Measurements from ENCODE around the gene SULT1C2.
"Not testable (repeated sequence)": the region's sequence is repeated elsewhere in the genome, so short reads cannot be mapped to it uniquely, and the experiment has no call there.

The SULT1C2 gene

GRCh38 chr2:108270768-108271506 is 17.8 kb upstream of the SULT1C2 start:
- H3K9me3 ChIP-seq (ENCODE audit: control extremely low read depth in 1 of 5, control insufficient read depth in 4 of 5, insufficient read depth in 2 of 5, low read depth in 1 of 5, low read length in 4 of 5): no peaks in the 10 kb centered on the region
- no peaks in the 10 kb centered on the region for H3K36me3 ChIP-seq (ENCODE audit: control insufficient read depth in 4 of 4, insufficient read depth in 4 of 4, low read length in 3 of 4)
- ChIA-PET POLR2A (no interaction called here), CTCF (no interaction called here)
- H3K4me3 ChIP-seq (ENCODE audit: control insufficient read depth in 1 of 7, extremely low read depth in 1 of 7, insufficient read depth in 4 of 7, low read depth in 2 of 7, low read length in 6 of 7): no peak overlapping the region
- no peaks in the 10 kb centered on the region for H3K27me3 ChIP-seq (replicated peaks in 2 of 5; ENCODE audit: control insufficient read depth in 4 of 5, insufficient read depth in 5 of 5, low read length in 4 of 5)
- no peak overlapping the region for H3K27ac ChIP-seq (ENCODE audit: insufficient read depth in 1 of 2, low read depth in 1 of 2, low read length in 2 of 2, poor library complexity in 1 of 2, severe bottlenecking in 2 of 2)
- DNase-seq: no peak
- peaks cover 0 to 6% (median 0%) of the 10 kb centered on the region in 4 experiments for H3K4me1 ChIP-seq (ENCODE audit: control extremely low read depth in 1 of 4, control insufficient read depth in 4 of 4, insufficient read depth in 4 of 4, low read length in 3 of 4)
- WGBS (ENCODE audit: insufficient coverage): 91% methylated on average over 4 of the region's 5 CpGs

GRCh38 chr2:108271691-108272253 is 16.9 kb upstream of the SULT1C2 start:
- CTCF ChIA-PET: no interaction called here

GRCh38 chr2:108278631-108279030 is 10.1 kb upstream of the SULT1C2 start:
- peak in 1 of 3 donors; percentile 5 for DNase-seq
- ChIA-PET POLR2A (no interaction called here), CTCF (no interaction called here)
- H3K27me3 ChIP-seq (replicated peaks in 2 of 5; ENCODE audit: control insufficient read depth in 4 of 5, insufficient read depth in 5 of 5, low read length in 4 of 5): peaks cover 0 to 2% (median 0%) of the 10 kb centered on the region in 5 experiments
- no peak overlapping the region for H3K4me3 ChIP-seq (ENCODE audit: control insufficient read depth in 1 of 7, extremely low read depth in 1 of 7, insufficient read depth in 4 of 7, low read depth in 2 of 7, low read length in 6 of 7)
- no CpG with 5 or more reads among the region's 2 CpGs for WGBS (ENCODE audit: insufficient coverage)
- H3K27ac ChIP-seq (ENCODE audit: insufficient read depth in 1 of 2, low read depth in 1 of 2, low read length in 2 of 2, poor library complexity in 1 of 2, severe bottlenecking in 2 of 2): no peak overlapping the region
- no peaks in the 10 kb centered on the region for H3K4me1 ChIP-seq (ENCODE audit: control extremely low read depth in 1 of 4, control insufficient read depth in 4 of 4, insufficient read depth in 4 of 4, low read length in 3 of 4)
- no peaks in the 10 kb centered on the region for H3K36me3 ChIP-seq (ENCODE audit: control insufficient read depth in 4 of 4, insufficient read depth in 4 of 4, low read length in 3 of 4)
- H3K9me3 ChIP-seq (ENCODE audit: control extremely low read depth in 1 of 5, control insufficient read depth in 4 of 5, insufficient read depth in 2 of 5, low read depth in 1 of 5, low read length in 4 of 5): no peaks in the 10 kb centered on the region

More at GRCh38 chr2:108271691-108272253, 16.9 kb upstream of the SULT1C2 start:
- no peak overlapping the region for H3K4me3 ChIP-seq (ENCODE audit: control insufficient read depth in 1 of 7, extremely low read depth in 1 of 7, insufficient read depth in 4 of 7, low read depth in 2 of 7, low read length in 6 of 7)
- no peak overlapping the region for H3K27ac ChIP-seq (ENCODE audit: insufficient read depth in 1 of 2, low read depth in 1 of 2, low read length in 2 of 2, poor library complexity in 1 of 2, severe bottlenecking in 2 of 2)
- peaks cover 0 to 6% (median 0%) of the 10 kb centered on the region in 4 experiments for H3K4me1 ChIP-seq (ENCODE audit: control extremely low read depth in 1 of 4, control insufficient read depth in 4 of 4, insufficient read depth in 4 of 4, low read length in 3 of 4)
- no peaks in the 10 kb centered on the region for H3K27me3 ChIP-seq (replicated peaks in 2 of 5; ENCODE audit: control insufficient read depth in 4 of 5, insufficient read depth in 5 of 5, low read length in 4 of 5)
- no peaks in the 10 kb centered on the region for H3K36me3 ChIP-seq (ENCODE audit: control insufficient read depth in 4 of 4, insufficient read depth in 4 of 4, low read length in 3 of 4)
- no peak for DNase-seq
- 96% methylated on average over 6 of the region's 7 CpGs for WGBS (ENCODE audit: insufficient coverage)
- no peaks in the 10 kb centered on the region for H3K9me3 ChIP-seq (ENCODE audit: control extremely low read depth in 1 of 5, control insufficient read depth in 4 of 5, insufficient read depth in 2 of 5, low read depth in 1 of 5, low read length in 4 of 5)
- POLR2A ChIA-PET: no interaction called here

- ChIA-PET CTCF (no interaction called here), POLR2A (no interaction called here)
These were observed 9.2 kb upstream of the SULT1C2 start for GRCh38 chr2:108279468-108279867.

GRCh38 chr2:108280466-108280865 is 8.2 kb upstream of the SULT1C2 start:
- H3K4me3 ChIP-seq (ENCODE audit: control insufficient read depth in 1 of 7, extremely low read depth in 1 of 7, insufficient read depth in 4 of 7, low read depth in 2 of 7, low read length in 6 of 7): no peak overlapping the region
- POLR2A ChIA-PET: no interaction called here
- 67% methylated on average over 3 of the region's 3 CpGs for WGBS (ENCODE audit: insufficient coverage)
- H3K36me3 ChIP-seq (ENCODE audit: control insufficient read depth in 4 of 4, insufficient read depth in 4 of 4, low read length in 3 of 4): no peaks in the 10 kb centered on the region
- no peak for DNase-seq
- no peaks in the 10 kb centered on the region for H3K4me1 ChIP-seq (ENCODE audit: control extremely low read depth in 1 of 4, control insufficient read depth in 4 of 4, insufficient read depth in 4 of 4, low read length in 3 of 4)
- H3K27ac ChIP-seq (ENCODE audit: insufficient read depth in 1 of 2, low read depth in 1 of 2, low read length in 2 of 2, poor library complexity in 1 of 2, severe bottlenecking in 2 of 2): no peak overlapping the region
- H3K27me3 ChIP-seq (replicated peaks in 2 of 5; ENCODE audit: control insufficient read depth in 4 of 5, insufficient read depth in 5 of 5, low read length in 4 of 5): peaks cover 0 to 2% (median 0%) of the 10 kb centered on the region in 5 experiments
- CTCF ChIA-PET: no interaction called here
- no peaks in the 10 kb centered on the region for H3K9me3 ChIP-seq (ENCODE audit: control extremely low read depth in 1 of 5, control insufficient read depth in 4 of 5, insufficient read depth in 2 of 5, low read depth in 1 of 5, low read length in 4 of 5)

More at GRCh38 chr2:108279468-108279867, 9.2 kb upstream of the SULT1C2 start:
- no peak for DNase-seq
- Histone ChIP-seq H3K4me1 (ENCODE audit: control extremely low read depth in 1 of 4, control insufficient read depth in 4 of 4, insufficient read depth in 4 of 4, low read length in 3 of 4) (no peaks in the 10 kb centered on the region), H3K9me3 (ENCODE audit: control extremely low read depth in 1 of 5, control insufficient read depth in 4 of 5, insufficient read depth in 2 of 5, low read depth in 1 of 5, low read length in 4 of 5) (no peaks in the 10 kb centered on the region), H3K4me3 (ENCODE audit: control insufficient read depth in 1 of 7, extremely low read depth in 1 of 7, insufficient read depth in 4 of 7, low read depth in 2 of 7, low read length in 6 of 7) (no peak overlapping the region), H3K27ac (ENCODE audit: insufficient read depth in 1 of 2, low read depth in 1 of 2, low read length in 2 of 2, poor library complexity in 1 of 2, severe bottlenecking in 2 of 2) (no peak overlapping the region), H3K36me3 (ENCODE audit: control insufficient read depth in 4 of 4, insufficient read depth in 4 of 4, low read length in 3 of 4) (no peaks in the 10 kb centered on the region), H3K27me3 (replicated peaks in 2 of 5; ENCODE audit: control insufficient read depth in 4 of 5, insufficient read depth in 5 of 5, low read length in 4 of 5) (peaks cover 0 to 2% (median 0%) of the 10 kb centered on the region in 5 experiments)
- 96% methylated on average over 5 of the region's 5 CpGs for WGBS (ENCODE audit: insufficient coverage)

GRCh38 chr2:108284566-108284965 is 4.1 kb upstream of the SULT1C2 start:
- H3K4me3 ChIP-seq (ENCODE audit: control insufficient read depth in 1 of 7, extremely low read depth in 1 of 7, insufficient read depth in 4 of 7, low read depth in 2 of 7, low read length in 6 of 7); H3K27ac ChIP-seq (ENCODE audit: insufficient read depth in 1 of 2, low read depth in 1 of 2, low read length in 2 of 2, poor library complexity in 1 of 2, severe bottlenecking in 2 of 2); POLR2A ChIA-PET; H3K9me3 ChIP-seq (ENCODE audit: control extremely low read depth in 1 of 5, control insufficient read depth in 4 of 5, insufficient read depth in 2 of 5, low read depth in 1 of 5, low read length in 4 of 5); H3K36me3 ChIP-seq (ENCODE audit: control insufficient read depth in 4 of 4, insufficient read depth in 4 of 4, low read length in 3 of 4); CTCF ChIA-PET; DNase-seq; H3K27me3 ChIP-seq (replicated peaks in 2 of 5; ENCODE audit: control insufficient read depth in 4 of 5, insufficient read depth in 5 of 5, low read length in 4 of 5): not testable (repeated sequence)
- H3K4me1 ChIP-seq (ENCODE audit: control extremely low read depth in 1 of 4, control insufficient read depth in 4 of 4, insufficient read depth in 4 of 4, low read length in 3 of 4): peaks cover 0 to 11% (median 5%) of the 10 kb centered on the region in 4 experiments
- WGBS (ENCODE audit: insufficient coverage): 100% methylated on average over 6 of the region's 7 CpGs

GRCh38 chr2:108285616-108286015 is 3.1 kb upstream of the SULT1C2 start:
- no peak for DNase-seq
- Histone ChIP-seq H3K4me3 (ENCODE audit: control insufficient read depth in 1 of 7, extremely low read depth in 1 of 7, insufficient read depth in 4 of 7, low read depth in 2 of 7, low read length in 6 of 7) (no peak overlapping the region), H3K27ac (ENCODE audit: insufficient read depth in 1 of 2, low read depth in 1 of 2, low read length in 2 of 2, poor library complexity in 1 of 2, severe bottlenecking in 2 of 2) (no peak overlapping the region), H3K27me3 (replicated peaks in 2 of 5; ENCODE audit: control insufficient read depth in 4 of 5, insufficient read depth in 5 of 5, low read length in 4 of 5) (peaks cover 0 to 2% (median 0%) of the 10 kb centered on the region in 5 experiments), H3K36me3 (ENCODE audit: control insufficient read depth in 4 of 4, insufficient read depth in 4 of 4, low read length in 3 of 4) (no peaks in the 10 kb centered on the region), H3K4me1 (ENCODE audit: control extremely low read depth in 1 of 4, control insufficient read depth in 4 of 4, insufficient read depth in 4 of 4, low read length in 3 of 4) (peaks cover 0 to 11% (median 5%) of the 10 kb centered on the region in 4 experiments), H3K9me3 (ENCODE audit: control extremely low read depth in 1 of 5, control insufficient read depth in 4 of 5, insufficient read depth in 2 of 5, low read depth in 1 of 5, low read length in 4 of 5) (peaks cover 0 to 2% (median 0%) of the 10 kb centered on the region in 5 experiments)
- POLR2A ChIA-PET: no interaction called here
- CTCF ChIA-PET: no interaction called here
- WGBS (ENCODE audit: insufficient coverage): 100% methylated on average over 3 of the region's 5 CpGs
